ENCODE data around the gene CDPF1. TPM values are rescaled to one million over a fixed set of nuclear protein-coding genes. Genes with fewer than 3 reads are reported as not detected.

Gene CDPF1
- total RNA-seq, 1 experiment from 2014 or later = 8.1 TPM

GRCh38 chr22:46256358-46256958 lies 6.4 kb upstream of the CDPF1 start:
- Mint-ChIP-seq H3K4me1 (peaks cover 3 to 4% of the 10 kb centered on the region in 2 experiments), H3K36me3 (ENCODE audit: insufficient read depth in 1 of 3, low read depth in 3 of 3) (peaks cover 0 to 13% (median 9%) of the 10 kb centered on the region in 3 experiments; a peak in 6 of 7 replicates), H3K27me3 (ENCODE audit: low read depth) (peaks cover 55% of the 10 kb centered on the region), H3K9me3 (peaks cover under 1 to 51% of the 10 kb centered on the region in 2 experiments), H3K27ac (no peak overlapping the region), H3K4me3 (no peak overlapping the region)
- H3K4ac ChIP-seq (ENCODE audit: low read depth, low read length) = no peak overlapping the region
- H3K4me1 ChIP-seq (ENCODE audit: insufficient read depth, low read length) = no peaks in the 10 kb centered on the region
- no peak overlapping the region for H2BK5ac ChIP-seq (ENCODE audit: insufficient read length, low read length)
- no peak overlapping the region for H2AFZ ChIP-seq (ENCODE audit: low read length)
- no peaks in the 10 kb centered on the region for H4K20me1 ChIP-seq (ENCODE audit: control insufficient read depth, insufficient read depth, insufficient read length)
- no peak overlapping the region for H3K27ac ChIP-seq (ENCODE audit: insufficient read length, low read depth, low read length)
- H3T11ph ChIP-seq (ENCODE audit: low read length) = no peak overlapping the region
- H4K91ac ChIP-seq (ENCODE audit: insufficient read length, low read depth, low read length) = no peak overlapping the region
- H3K79me2 ChIP-seq (ENCODE audit: insufficient read depth, low read length) = no peaks in the 10 kb centered on the region
- no peak overlapping the region for H2BK15ac ChIP-seq (ENCODE audit: low read depth, low read length)
- H4K5ac ChIP-seq (ENCODE audit: insufficient read length, low read depth, low read length) = no peak overlapping the region
- H2BK12ac ChIP-seq (ENCODE audit: insufficient read length, low read depth, low read length) = no peak overlapping the region
- no peak overlapping the region for H2AK5ac ChIP-seq (ENCODE audit: insufficient read length, low read length)
- H2BK20ac ChIP-seq (ENCODE audit: low read depth, low read length, poor library complexity, severe bottlenecking) = no peak overlapping the region
- H3K18ac ChIP-seq (ENCODE audit: insufficient read length, low read depth, low read length) = no peak overlapping the region
- peaks cover 6% of the 10 kb centered on the region; the same call in 1 of the 2 replicates for H3K27me3 ChIP-seq (ENCODE audit: insufficient read depth, low read length)
- no peaks in the 10 kb centered on the region for H3K23me2 ChIP-seq (ENCODE audit: insufficient read length, low read depth, low read length, poor library complexity, severe bottlenecking)
- no peak overlapping the region for H3K9ac ChIP-seq (ENCODE audit: extremely low read depth, insufficient read length, low read length)
- H2BK120ac ChIP-seq (ENCODE audit: low read depth, low read length, poor library complexity, severe bottlenecking) = no peak overlapping the region
- H3K79me1 ChIP-seq (ENCODE audit: insufficient read depth, low read depth, low read length, poor library complexity, severe bottlenecking) = no peaks in the 10 kb centered on the region
- no peak overlapping the region for H3K14ac ChIP-seq (ENCODE audit: insufficient read depth, low read length)
- H3K9me3 ChIP-seq (ENCODE audit: control insufficient read depth, low read depth, low read length) = no peaks in the 10 kb centered on the region
- no peak for DNase-seq
- no peak overlapping the region for H3K4me2 ChIP-seq (ENCODE audit: insufficient read depth, insufficient read length, low read length)
- no peak overlapping the region for H3K23ac ChIP-seq (ENCODE audit: insufficient read length, low read depth, low read length)
- WGBS (ENCODE audit: extremely low coverage, insufficient read length, low lambda C conversion rate) = no CpG with 5 or more reads among the region's 8 CpGs
- TF ChIP-seq CTCF (conservative IDR thresholded peaks at IDR 0.05) = no peak
- no peak overlapping the region for H3K56ac ChIP-seq (ENCODE audit: insufficient read length, low read depth, low read length)
- no peak overlapping the region for H4K8ac ChIP-seq (replicated peaks; ENCODE audit: insufficient read length, low read depth, low read length)
